ENCODE results near the gene EPHA6.

EPHA6 gene

DNA sequence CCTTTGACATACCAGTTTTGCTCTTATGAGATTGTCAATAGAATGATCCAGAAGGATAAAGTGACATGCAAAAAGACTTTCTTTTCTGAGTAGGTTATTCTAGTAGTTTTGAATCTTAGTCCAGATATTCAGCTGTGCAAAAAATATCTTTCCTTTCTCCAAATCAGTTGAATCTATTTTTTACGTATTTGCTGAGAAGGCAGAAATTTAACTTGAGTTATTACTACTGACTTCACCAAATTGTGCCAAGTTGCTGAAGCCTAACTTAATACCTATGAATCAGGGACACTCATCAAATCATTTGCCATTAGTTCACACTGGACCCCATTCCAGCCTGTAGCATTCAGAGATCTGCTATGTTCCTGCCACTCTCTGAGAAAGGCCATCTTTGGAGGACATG is 215.6 kb downstream of the EPHA6 start:
- no peak for DNase-seq

DNA sequence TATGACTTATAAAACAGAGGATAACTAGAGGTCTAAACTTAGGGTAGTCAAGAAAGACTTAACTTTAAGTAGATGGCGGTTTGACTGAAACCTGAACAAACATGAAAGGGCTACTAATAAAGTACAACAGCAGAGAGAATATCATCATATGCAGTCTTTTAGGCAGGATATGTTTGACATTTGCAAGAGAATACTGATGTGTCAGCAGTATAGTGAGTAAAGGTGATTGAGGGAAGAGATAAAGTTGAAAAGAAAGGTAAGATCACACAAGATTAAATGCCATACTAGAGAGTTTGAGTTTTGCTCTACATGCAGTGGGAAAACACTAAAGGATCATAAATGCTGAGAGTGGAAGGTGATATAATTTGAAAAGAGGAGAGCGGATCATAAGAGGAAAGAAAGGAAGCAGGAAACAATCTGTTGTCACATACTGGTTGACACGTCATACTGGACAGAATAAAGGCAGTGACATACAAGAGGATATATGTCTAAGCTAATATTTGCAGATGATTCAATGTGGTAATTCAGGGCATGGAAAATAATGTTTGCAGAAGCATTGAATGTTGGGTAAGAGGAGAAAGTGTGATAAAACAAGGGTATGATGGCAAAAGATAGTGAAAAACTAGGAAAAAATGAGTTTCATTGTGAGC is 223.0 kb downstream of the EPHA6 start:
- DNase-seq = no peak

DNA sequence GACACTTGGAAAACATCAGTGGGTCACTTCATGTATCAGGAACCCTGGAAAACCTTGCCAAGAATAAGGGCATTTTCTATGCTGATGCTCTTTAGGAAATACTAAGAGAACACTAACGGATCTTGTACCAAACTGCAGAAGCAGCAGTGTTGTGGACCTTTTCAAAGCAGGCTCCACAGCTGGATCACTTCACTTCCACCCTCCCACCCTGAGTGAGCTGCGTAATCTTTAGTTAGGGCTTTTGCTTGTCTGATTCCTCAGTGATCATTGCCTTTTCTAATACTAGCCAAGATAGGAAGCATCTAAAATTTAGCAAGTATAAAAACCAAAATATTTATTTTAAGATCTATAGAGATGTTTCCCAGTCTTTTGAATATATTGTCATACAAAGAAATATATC is 229.0 kb downstream of the EPHA6 start:
- no peak for DNase-seq

DNA sequence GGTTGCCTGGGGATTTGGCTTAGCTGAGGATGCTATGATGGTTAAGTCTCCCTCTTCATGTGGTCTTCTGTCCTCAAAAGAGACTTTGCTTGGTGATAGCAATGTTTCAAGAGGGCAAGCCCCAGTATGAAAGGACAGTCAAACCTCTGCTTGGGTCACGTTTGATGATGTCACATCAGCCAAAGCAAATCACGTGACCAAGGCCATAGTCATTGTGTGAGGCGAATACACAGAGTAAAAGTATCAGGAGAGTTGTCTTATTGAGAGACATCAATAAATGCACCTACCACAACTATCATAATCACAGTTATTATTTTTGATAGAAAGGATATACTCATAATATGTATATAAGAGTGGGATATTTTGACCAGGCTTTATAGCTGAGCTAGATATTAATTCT is 243.0 kb downstream of the EPHA6 start:
- DNase-seq = no peak

DNA sequence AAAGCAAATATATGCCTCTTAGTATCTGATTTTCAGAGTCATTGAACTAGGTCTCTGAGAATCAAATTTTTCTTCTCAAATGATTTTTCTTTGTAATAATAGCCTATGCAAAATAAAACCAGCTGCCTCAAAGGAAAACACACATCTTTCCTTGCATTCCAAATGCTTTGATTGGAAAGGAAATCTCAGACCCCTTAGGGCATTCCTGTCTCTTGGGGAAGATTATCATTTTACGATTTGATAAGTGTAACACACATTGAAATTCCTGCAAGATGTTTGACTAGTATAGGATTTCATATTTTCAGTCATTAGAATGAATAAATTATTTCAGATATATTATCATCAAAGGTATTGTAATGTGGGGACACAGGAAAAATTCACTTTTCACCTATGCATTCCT is 244.8 kb downstream of the EPHA6 start:
- no peak for DNase-seq

DNA sequence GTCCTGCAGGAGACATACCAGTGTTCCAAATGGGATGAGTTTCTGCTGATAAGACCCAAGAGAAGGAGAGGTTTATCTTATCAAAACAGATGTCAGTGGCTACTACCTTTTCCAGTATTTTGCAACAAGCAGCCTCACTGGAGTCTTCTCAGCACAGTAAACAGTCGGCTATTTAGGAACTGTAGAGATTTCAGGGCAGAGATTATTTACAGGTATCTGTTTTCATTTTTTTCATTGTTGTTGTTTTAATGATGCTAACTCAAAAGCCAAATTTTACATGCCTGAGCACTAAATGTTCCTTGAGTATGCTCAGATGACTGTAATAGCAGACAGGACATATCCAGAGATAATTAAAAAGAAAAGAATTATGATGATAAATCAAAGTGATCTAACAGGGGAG is 252.1 kb downstream of the EPHA6 start:
- no peak for DNase-seq

DNA sequence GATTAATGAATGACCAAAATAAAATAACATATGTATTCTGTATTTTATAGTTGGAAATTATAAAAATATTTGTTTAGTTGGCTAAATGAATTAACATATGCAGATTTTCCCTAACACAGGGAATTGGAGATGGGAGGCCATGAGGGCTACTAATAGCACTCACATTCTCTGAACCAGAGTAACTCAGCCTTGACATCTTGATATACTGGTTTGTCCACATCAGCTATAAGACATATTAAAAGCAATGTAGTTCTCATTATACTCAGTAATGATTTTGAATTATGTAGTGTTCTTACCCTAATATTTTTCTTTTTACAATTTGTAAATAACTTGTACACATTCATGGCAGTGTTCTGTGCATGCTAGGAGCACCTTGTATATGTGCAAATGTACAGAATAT is 255.9 kb downstream of the EPHA6 start:
- DNase-seq = no peak

DNA sequence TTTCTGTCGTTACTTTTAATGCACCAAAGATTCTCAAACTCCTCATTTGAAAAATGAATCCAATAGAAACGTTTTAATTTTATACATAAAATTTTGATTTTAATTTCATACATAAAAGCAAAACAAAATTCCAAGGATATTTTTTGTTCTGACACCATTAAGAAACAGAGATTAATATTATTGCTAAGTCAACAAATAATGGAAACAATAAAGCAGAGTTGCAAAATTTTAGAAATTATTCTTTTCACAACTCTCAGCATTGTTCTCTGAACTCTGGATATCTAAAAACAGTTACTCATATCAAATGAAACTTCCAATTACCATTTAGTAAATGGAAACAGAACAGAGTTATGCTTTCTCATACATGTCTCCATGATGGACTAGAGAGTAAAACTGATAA is 260.2 kb downstream of the EPHA6 start:
- DNase-seq = no peak

DNA sequence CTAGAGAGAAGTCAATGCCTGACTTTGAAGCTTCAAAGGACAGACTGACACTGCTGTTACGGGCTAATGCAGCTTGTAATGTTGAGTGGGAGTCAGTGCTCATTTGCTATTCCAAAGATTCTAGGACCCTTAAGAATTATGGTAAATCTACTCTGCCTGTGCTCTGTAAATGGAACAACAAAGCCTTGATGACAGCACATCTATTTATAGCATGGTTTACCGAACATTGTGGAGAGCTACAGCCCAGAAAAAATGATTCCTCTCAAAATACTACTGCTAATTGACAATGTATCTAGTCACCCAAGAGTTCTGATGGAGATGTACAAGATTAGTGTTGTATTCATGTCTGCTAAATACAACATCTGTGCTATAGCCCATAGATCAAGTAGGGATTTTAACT is 262.3 kb downstream of the EPHA6 start:
- DNase-seq = no peak

DNA sequence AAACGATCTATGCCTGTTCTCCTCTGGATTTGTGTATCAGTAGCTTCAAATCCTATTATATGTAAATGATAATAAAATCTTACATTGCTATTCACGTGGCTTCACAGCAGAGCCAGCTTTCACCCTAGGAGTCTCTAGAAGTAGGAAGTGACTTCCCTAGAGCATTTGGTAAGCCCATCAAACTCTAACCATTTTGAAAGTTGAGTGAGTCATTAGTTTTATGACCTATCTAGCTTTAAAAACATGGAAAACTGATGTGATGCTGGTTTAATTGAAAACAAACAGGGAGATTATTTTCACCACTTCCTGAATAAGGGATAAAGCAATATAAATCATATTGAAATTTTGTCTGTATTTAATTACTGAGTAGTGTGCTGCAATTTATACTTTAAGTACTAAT is 275.2 kb downstream of the EPHA6 start:
- DNase-seq = no peak

DNA sequence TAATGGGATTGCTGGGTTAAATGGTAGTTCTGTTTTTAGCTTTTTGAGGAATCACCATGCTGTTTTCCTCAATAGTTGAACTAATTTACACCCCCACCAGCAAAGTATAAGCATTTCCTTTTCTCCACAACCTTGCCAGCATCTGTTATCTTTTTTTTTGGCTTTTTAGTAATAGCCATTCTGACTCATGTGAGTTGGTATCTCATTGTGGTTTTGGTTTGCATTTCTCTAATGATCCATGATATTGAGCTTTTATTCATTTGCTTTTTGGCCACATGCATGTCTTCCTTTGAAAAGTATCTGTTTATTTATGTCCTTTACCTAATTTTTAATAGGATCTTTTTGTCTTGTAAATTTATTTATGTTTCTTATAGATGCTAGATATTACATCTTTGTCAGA is 288.2 kb downstream of the EPHA6 start:
- no peak for DNase-seq

DNA sequence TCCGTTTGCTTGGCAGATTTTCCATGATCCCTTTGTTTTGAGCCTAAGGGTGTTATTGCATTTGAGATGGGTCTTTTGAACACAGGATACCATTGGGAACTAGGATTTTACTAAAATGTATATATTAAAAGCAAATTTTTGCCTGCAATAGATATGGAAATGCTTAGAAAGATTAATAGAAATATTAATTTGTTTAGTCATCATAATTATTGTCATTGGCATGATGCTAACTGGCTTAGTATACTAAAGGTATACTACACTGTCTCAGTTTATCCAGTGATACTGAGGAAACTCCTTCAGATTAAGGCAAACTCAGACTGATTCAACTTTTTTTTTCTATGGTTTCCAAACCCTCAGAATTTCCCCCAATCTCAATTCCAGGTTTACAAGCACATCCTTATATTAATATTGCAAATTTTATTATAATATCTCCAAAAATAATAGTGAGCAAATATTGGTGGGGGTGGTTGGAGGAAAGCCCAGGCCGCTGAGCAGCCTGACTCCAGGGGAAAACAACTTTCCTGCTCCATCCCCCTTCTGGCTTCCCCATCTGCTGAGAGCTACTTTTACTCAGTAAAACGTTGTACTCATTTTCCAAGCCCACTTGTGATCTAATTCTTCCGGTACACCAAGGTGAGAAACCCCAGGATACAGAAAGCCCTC is 291.7 kb downstream of the EPHA6 start:
- no peak for DNase-seq

DNA sequence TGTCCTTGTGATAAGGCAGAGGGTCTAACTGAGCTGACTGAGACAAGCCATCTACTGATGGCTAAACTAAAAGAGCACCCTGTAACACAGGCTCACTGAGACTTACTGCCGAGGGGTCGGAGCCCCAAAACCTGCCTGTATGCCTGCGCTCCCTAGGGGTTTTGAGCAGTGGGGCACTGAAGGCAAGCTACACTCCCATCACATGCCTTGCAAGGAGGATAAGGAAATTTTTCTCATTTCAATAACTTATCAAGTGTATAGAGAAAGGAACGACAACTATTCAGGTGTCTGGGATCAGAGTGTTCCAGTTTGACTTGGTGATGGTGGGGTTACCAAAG is 292.2 kb downstream of the EPHA6 start:
- no peak for DNase-seq

DNA sequence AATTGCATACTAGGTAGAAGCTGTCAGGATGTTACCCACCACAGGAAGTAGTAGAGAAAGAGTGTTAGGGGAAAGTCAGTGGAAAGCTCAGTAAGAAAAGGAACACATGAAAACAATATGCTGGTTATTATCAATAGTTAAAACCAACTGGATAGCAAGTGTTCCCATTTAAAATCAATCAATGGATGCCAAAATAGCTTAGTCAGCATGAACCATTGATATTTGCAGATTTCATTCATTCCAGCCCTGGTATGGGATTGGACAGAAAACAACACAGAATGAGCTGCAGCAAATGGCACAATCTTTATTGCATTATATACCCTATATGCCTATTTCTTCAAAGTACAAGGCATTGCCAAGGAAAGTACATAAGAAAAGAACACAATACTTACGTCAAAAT is 293.7 kb downstream of the EPHA6 start:
- no peak for DNase-seq

DNA sequence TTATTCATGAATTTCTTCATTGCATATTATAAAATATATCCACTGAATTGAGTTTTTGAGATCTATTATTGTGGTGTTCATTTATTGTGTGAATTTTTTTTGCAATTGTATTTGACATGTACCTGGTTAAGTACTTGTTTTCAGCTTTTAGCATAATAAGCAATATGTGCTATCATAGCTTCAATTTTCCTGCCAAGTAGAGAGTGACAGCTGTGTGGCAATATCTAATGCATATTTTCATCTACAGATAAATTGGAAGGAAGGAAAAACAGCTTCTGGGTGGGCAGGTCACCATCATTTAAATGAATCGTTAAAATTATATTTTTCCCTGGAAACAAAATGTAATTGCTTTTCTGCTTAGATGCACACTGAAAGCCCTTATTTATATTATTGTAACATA is 296.9 kb downstream of the EPHA6 start:
- DNase-seq = no peak

DNA sequence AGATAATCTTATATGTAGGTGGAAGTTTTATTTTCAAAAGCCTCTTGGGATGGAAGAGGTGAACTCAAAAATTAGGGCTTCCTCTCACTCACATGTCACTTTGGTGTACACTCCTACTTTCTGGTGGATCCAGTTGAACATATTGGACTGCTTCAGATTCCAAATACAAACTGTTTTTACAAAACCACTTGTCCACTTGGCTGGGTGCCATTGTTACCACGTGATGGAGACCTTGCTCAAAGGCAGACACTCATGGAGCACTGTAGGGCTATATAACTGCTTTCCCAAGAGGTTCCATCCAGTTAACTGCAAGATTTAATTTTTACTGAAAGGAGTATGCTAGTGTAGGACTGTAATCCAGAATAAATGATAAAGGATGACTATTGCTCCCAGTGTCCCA is 307.0 kb downstream of the EPHA6 start:
- no peak for DNase-seq

DNA sequence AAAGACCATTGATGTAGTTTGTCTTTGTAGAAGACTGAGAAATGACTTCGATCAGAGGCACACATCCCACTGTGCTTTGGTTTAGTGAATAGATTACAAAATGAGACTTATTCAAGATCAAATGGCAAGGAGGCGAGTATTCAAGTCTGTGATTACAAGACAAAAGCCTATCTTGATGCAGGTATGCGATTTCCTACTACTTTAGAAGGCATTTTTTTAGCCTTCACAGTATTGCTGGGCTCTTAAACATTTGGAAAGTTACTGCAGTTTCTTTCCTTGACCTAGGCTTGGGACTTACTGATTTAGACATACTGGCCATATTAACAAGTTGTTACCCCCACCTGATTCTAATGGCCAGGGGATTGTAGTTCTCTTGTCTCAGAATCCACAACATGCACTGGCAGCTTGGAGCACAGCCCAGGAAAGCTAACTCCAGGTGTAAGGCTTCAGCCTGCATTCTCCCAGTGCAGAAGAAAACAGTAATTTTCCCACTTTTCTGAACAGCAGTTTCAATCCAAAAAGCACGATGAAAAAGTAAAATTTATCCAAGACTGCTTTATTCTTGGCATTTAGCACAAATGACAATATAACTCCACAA is 311.6 kb downstream of the EPHA6 start:
- no peak for DNase-seq

DNA sequence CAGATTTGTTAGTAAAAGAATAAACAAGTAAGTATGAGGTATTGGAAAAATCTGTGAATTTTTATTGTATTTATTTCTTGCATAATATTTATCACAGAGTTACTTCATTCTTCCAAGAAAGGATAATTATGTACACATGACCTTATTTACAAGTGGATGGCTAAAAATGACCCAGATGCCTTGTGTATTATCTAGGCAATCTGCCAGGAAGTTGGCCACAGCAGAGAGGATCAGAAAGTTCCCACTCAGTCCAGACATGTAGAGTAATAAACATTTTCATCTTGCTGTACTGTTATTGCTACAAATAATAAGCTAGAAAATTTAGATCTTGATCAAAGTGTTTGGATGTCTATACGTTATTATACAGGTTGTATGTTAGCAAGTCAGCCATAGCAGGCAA is 317.1 kb downstream of the EPHA6 start:
- DNase-seq = no peak

DNA sequence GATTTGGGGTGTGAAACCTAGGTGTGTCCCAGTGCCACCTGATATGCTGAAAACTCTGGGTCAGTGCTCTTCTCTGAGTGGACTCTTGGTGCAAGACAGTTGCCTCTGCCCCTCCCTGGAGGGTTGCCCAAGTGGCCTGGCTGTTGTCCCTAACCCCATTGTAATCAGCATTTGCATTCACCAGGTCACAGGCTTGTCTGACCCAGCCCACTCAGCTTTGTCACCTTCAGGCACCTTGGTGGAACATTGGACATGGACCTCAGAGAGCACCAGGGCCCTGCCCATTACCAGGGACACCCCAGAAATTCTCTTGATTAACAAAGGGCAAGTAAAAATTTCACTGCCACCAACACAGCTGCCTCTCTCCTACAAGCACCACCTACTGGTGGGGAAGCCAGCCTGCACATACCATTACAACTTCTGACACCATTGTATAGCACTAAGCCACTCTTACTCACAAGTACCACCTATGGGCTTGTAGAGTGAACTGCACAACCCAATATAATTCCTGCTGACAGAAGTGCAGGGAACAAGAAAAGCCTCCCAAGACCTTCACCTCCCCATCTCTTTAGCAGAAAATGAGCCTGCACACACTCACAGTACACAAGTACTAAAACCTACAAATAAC is 324.6 kb downstream of the EPHA6 start:
- DNase-seq = no peak

DNA sequence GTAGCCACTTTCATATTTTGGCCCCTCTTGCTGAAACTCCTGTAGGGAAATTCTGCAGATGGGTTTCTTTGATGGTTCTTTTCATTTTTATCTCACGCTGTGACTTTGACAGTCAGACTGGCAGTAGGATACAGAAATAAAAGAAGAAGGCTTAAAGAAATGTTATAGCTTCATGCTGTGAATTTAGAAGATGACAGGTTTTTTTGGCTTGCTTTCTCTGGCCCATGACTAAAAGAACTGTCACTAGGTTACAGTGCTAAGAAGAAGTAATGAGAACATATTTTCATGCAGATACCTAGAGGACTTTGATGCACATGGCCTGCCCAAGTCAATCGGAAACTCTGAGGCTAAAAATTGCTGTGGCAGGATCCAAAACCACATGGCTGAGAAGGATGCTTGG is 334.5 kb downstream of the EPHA6 start:
- no peak for DNase-seq

DNA sequence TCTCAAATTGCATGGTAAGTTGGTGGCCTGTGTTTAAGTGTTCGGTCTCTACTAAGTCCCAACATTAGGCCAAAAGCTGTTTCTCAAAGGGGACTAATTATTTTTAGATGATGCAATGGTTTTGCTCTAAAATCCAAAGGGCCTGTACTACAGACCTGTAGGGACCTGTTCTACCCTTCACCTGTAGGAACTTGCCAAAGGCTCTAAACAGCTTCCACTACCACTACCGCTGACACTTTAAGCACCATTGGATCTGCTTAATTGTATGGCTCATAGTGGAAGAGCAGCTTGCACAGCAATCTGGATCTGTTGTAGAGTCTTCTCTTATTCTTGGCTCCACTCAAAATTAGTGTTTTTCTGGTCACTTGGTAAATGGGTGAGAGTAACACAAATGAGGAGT is 346.8 kb downstream of the EPHA6 start:
- no peak for DNase-seq

DNA sequence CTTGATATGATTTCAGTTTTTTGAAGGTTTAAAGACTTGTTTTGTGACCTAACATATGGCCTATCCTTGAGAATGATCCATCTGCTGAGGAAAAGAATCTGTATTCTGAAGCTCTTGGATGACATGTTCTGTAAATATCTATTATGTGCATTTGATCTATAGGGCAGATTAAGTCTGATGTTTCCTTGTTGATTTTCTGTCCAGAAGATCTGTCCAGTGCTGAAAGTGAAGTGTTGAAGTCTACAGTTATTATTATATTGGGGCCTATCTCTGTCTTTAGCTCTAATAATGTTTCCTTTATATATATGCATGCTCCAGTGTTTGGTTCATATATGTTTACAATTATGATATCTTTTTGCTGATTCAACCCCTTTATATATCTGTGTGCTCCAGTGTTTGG is 362.8 kb downstream of the EPHA6 start:
- DNase-seq = no peak

DNA sequence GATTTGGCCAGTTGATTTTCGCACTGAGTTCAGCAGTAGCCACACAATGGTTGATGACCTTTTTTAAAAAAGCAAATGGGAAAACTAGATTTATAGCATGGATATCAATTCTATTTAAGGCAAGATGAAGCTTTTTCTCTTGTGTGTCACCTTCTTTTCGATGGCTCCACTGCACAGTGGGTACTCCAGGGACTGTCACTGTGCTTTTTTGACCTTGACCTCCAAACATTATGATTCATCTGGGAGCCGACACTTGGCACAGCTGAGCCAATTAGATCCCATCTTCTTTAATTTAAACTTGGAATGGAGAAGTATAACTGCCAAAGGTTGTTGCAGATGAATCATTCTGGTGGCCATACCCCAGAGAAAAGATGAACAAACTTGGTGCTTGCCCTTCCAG is 367.3 kb downstream of the EPHA6 start:
- DNase-seq = no peak

DNA sequence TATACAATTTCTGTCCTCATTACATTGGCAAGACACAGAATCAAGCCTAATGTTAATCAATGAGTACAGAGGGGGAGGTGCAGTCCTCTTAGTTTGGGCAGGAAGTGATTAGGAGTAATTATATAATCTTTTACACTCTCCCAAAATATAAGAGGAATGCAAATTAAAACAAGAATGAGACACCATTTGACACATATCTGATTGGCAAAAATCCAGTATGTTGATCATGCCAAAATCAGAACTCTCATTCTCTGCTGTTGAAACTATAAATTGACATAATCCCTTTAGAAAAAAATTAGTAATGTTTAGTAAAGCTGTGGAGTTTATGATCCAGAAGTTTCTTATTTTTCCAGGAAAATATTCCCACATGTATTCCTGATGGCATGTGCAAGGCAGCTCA is 373.4 kb downstream of the EPHA6 start:
- DNase-seq = no peak

DNA sequence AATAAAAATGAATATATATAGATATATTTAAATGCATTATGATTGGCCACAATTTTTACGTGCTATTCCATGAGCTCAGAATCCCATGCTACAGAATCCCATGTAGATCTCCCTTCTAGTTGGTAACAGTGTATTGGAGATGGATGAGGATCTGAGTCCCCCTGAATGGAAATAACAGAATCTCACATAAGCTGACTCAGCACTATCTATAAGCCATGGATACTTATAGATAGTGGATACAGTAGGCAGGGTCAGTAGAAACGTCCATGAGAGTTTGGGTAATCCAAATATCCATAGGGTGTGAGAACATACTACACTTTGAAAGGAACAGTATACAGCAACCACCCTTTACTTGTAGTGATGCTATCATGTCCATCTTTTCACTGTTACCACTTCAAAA is 375.4 kb downstream of the EPHA6 start:
- no peak for DNase-seq

Data from activated CD4-positive, alpha-beta T cell treated with anti-CD3 and anti-CD28 coated beads for 4 hours (primary cell).